GM18505 (cell line): ENCODE measurements around the gene TCF7L1.

ENCODE experiments used
- ATAC-seq: cut with Tn5 transposase; IDR thresholded peaks from one replicate; pipeline ENCODE4 v1.9.1; 2021; ENCODE audit not compliant: unreplicated experiment
- POLR2A ChIP-seq: IDR thresholded peaks from 4 replicates; pipeline ENCODE4 v1.6.1; 2011; ENCODE audit warnings: borderline replicate concordance; ENCODE audit not compliant: insufficient read depth, insufficient read length; ENCODE audit errors: extremely low read depth

The TCF7L1 gene

GRCh38 chr2:85278361-85278760 is 145.2 kb downstream of the TCF7L1 start:
- ATAC-seq = no peak
- TF ChIP-seq POLR2A = no peak

- ATAC-seq = no peak
- no peak for TF ChIP-seq POLR2A
Observed at GRCh38 chr2:85281553-85281952, 148.4 kb downstream of the TCF7L1 start.

GRCh38 chr2:85282914-85283313 is 149.7 kb downstream of the TCF7L1 start:
- TF ChIP-seq POLR2A = no peak
- no peak for ATAC-seq

- ATAC-seq = no peak
Observed at GRCh38 chr2:85283641-85284040, 150.4 kb downstream of the TCF7L1 start.

GRCh38 chr2:85286918-85287317 is 153.7 kb downstream of the TCF7L1 start:
- TF ChIP-seq POLR2A = no peak
- ATAC-seq = no peak

More at GRCh38 chr2:85283641-85284040, 150.4 kb downstream of the TCF7L1 start:
- TF ChIP-seq POLR2A = no peak

GRCh38 chr2:85287721-85288120 is 154.5 kb downstream of the TCF7L1 start:
- no peak for TF ChIP-seq POLR2A
- no peak for ATAC-seq

- ATAC-seq = no peak
- TF ChIP-seq POLR2A = no peak
Observed at GRCh38 chr2:85288244-85288725, 155.1 kb downstream of the TCF7L1 start.

GRCh38 chr2:85291425-85292023 is 158.3 kb downstream of the TCF7L1 start:
- no peak for ATAC-seq
- TF ChIP-seq POLR2A = no peak

- TF ChIP-seq POLR2A = no peak
- no peak for ATAC-seq
Observed at GRCh38 chr2:85302121-85302520, 168.9 kb downstream of the TCF7L1 start.

GRCh38 chr2:85303780-85304531 is 170.8 kb downstream of the TCF7L1 start:
- ATAC-seq = no peak
- no peak for TF ChIP-seq POLR2A

GRCh38 chr2:85307527-85307897 is 174.3 kb downstream of the TCF7L1 start:
- TF ChIP-seq POLR2A = no peak
- ATAC-seq = no peak

GRCh38 chr2:85308201-85308600 is 175.0 kb downstream of the TCF7L1 start:
- no peak for TF ChIP-seq POLR2A
- ATAC-seq = no peak

- ATAC-seq = no peak
- TF ChIP-seq POLR2A = no peak
Observed at GRCh38 chr2:85308896-85309555, 175.8 kb downstream of the TCF7L1 start.
